ENCODE measurements around the gene SPTLC3. TPM values are rescaled to one million over a fixed set of nuclear protein-coding genes. Genes with fewer than 3 reads are reported as not detected.
A peak's percentile ranks its signal among the peaks of the same experiment; 100 is the strongest.

The SPTLC3 gene
- total RNA-seq, 2 donors from 2014 or later = 5.2 to 24.5 TPM

DNA sequence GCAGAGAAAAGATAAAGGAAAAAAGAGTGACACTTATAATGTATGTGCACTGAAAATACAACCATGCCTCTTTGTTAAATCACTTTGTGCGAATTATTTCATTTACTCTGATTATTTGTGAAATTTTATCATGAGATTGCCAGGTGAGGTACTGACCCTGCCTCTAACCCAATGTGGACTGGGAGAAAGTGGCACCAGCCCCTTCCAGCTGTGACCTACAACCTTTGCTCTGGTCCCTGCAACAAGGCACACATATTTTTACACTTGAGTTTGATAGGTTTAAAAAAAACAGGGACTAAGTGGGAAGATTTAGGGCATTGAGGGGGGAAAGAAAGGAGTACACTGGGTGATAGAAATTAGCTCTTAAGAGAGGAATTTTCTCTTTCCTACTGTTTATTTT lies 132.0 kb downstream of the SPTLC3 start:
- H3K36me3 ChIP-seq = no peaks in the 10 kb centered on the region
- 100% methylated on average over 1 of the region's 1 CpG for WGBS
- H3K4me1 ChIP-seq (replicated peaks) = no peaks in the 10 kb centered on the region
- no peaks in the 10 kb centered on the region for H3K9me3 ChIP-seq
- H3K27ac ChIP-seq = no peak overlapping the region
- TF ChIP-seq POLR2AphosphoS5 (IDR thresholded peaks at IDR 0.05) = no peak
- H3K4me3 ChIP-seq = no peak overlapping the region
- H3K27me3 ChIP-seq (replicated peaks; ENCODE audit: insufficient read depth) = no peaks in the 10 kb centered on the region
- intact Hi-C loops (cut with DNase I) = no loop called here
- DNase-seq (ENCODE audit: low spot score) = no peak

DNA sequence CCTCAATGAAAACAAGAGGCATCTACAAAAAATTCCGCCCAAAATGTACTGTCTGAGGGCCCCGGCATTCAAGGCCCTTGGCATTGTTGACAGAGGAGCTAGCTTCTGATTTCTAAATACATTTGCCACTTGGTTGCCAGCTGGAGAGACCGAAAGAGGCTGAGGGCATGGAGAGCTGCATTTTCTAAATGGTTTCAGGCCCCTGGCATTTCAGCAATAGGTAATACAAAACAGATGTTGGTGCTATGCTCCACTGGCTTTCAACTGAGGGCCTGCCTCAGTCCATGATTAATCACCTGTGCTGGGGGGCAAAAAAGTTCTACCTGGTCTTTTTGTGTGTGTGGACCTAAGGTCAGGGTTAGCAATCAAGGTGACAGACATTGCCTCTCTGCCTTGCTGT lies 132.8 kb downstream of the SPTLC3 start:
- no peak overlapping the region for H3K27ac ChIP-seq
- no peak overlapping the region for H3K4me3 ChIP-seq
- no peak for DNase-seq (ENCODE audit: low spot score)
- no peaks in the 10 kb centered on the region for H3K9me3 ChIP-seq
- no peaks in the 10 kb centered on the region for H3K4me1 ChIP-seq (replicated peaks)
- no peaks in the 10 kb centered on the region for H3K27me3 ChIP-seq (replicated peaks; ENCODE audit: insufficient read depth)
- TF ChIP-seq POLR2A (IDR thresholded peaks at IDR 0.05) (no peak), POLR2AphosphoS5 (IDR thresholded peaks at IDR 0.05) (no peak)
- TF ChIP-seq, protein P1, sequence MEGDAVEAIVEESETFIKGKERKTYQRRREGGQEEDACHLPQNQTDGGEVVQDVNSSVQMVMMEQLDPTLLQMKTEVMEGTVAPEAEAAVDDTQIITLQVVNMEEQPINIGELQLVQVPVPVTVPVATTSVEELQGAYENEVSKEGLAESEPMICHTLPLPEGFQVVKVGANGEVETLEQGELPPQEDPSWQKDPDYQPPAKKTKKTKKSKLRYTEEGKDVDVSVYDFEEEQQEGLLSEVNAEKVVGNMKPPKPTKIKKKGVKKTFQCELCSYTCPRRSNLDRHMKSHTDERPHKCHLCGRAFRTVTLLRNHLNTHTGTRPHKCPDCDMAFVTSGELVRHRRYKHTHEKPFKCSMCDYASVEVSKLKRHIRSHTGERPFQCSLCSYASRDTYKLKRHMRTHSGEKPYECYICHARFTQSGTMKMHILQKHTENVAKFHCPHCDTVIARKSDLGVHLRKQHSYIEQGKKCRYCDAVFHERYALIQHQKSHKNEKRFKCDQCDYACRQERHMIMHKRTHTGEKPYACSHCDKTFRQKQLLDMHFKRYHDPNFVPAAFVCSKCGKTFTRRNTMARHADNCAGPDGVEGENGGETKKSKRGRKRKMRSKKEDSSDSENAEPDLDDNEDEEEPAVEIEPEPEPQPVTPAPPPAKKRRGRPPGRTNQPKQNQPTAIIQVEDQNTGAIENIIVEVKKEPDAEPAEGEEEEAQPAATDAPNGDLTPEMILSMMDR (IDR thresholded peaks at IDR 0.05) = no peak
- intact Hi-C loops (cut with DNase I) = no loop called here
- 91% methylated on average over 3 of the region's 3 CpGs for WGBS
- no peaks in the 10 kb centered on the region for H3K36me3 ChIP-seq

DNA sequence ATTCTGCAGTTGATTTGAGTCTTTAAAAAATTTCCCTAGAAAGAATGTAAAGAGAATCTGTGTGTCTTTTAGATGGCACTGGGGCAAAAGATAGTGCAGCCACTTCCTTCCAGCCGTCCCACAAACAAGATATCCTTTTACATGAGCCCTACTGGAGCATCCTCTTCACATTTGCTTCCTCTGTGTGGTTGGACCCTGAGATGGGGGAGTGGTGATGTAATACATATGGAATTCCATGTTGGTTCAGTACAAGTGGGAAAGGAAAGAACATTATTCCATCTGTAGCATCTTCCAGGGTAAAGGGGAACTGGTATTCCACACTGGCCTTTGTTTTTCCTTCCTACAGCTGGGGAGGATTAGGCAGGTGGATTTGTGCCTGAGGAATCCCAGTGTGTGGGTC lies 133.4 kb downstream of the SPTLC3 start:
- no peaks in the 10 kb centered on the region for H3K27me3 ChIP-seq (replicated peaks; ENCODE audit: insufficient read depth)
- TF ChIP-seq, protein P1 (IDR thresholded peaks at IDR 0.05) = no peak
- no peak for TF ChIP-seq POLR2AphosphoS5 (IDR thresholded peaks at IDR 0.05)
- 81% methylated on average over 1 of the region's 1 CpG for WGBS
- no peaks in the 10 kb centered on the region for H3K36me3 ChIP-seq
- H3K4me3 ChIP-seq = no peak overlapping the region
- H3K27ac ChIP-seq = no peak overlapping the region
- H3K4me1 ChIP-seq (replicated peaks) = no peaks in the 10 kb centered on the region
- intact Hi-C loops (cut with DNase I) = no loop called here
- no peak for DNase-seq (ENCODE audit: low spot score)
- H3K9me3 ChIP-seq = no peaks in the 10 kb centered on the region

DNA sequence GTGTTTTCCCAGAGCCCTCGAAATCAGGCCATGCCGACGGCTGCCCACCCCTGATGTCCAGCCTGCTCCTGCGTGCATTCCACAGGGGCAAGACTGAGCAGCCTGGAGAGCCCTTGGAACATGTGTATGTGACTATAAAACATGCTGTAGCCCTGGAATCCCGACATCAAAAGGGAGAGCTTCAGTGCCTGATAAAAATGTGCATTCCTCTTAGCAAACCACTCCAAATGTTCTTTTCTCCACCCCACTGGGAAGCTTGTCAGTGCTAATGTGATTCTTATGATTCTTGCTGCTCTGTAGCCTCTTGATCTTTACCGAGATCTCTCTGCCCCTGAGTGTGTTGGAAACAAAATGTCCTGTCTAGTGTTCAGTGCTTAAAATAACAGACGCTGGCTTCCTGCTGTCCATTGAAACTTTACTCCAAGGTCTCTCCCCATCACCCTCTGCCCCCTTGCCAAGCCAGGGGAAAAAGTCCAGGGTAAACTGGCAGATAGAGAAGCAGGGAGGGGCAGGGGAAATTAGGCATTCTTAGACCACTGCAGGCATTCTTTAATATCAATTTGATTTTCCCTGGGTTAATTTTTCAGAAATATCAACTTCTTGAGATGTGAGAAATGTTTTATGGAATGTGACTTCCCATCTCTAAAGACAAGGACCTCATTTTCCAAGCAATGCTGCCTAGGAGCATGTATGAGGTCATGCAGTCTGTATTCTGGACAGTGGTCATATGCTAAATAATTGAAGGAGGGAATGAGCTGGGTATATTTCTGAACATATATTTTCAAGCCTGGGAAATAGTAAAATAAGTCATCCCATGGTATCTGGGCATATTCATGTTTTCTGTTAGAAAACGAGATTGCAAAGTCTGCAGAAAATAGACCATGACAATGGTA lies 138.5 kb downstream of the SPTLC3 start:
- no peaks in the 10 kb centered on the region for H3K27me3 ChIP-seq (replicated peaks; ENCODE audit: insufficient read depth)
- no peaks in the 10 kb centered on the region for H3K36me3 ChIP-seq
- H3K4me1 ChIP-seq (replicated peaks) = no peaks in the 10 kb centered on the region
- H3K9me3 ChIP-seq = no peaks in the 10 kb centered on the region
- no peak for DNase-seq (ENCODE audit: low spot score)
- TF ChIP-seq POLR2AphosphoS5 (IDR thresholded peaks at IDR 0.05) = peak; percentile 4
- TF ChIP-seq POLR2A (IDR thresholded peaks at IDR 0.05) = no peak
- no peak overlapping the region for H3K4me3 ChIP-seq
- no peak overlapping the region for H3K27ac ChIP-seq
- intact Hi-C loops (cut with DNase I) = no loop called here
- 15% methylated on average over 8 of the region's 8 CpGs for WGBS

DNA sequence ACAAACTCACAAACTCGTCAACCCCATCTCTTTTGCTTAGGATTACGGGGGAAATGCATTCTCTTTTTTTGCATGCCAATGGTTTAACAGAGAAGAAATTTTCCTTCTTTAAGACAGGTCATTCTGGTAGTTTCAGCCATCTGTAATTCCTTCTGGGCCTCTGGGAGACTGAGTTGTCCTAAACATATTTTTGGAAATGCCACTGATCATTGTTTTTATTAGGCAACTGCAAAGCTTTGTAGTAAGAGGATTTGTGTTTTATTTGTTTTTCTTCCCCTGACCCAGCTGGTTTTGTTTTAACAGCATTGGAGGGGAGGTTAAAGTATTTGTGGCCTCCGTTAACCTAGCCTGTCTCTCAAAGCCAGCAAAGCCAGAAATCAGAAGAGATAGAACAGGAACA lies 139.2 kb downstream of the SPTLC3 start:
- Histone ChIP-seq H3K4me3 (no peak overlapping the region), H3K36me3 (no peaks in the 10 kb centered on the region), H3K27me3 (replicated peaks; ENCODE audit: insufficient read depth) (no peaks in the 10 kb centered on the region), H3K27ac (no peak overlapping the region), H3K9me3 (no peaks in the 10 kb centered on the region), H3K4me1 (replicated peaks) (no peaks in the 10 kb centered on the region)
- WGBS = 34% methylated on average over 3 of the region's 3 CpGs
- intact Hi-C loops (cut with DNase I) = no loop called here
- no peak for TF ChIP-seq POLR2AphosphoS5 (IDR thresholded peaks at IDR 0.05)
- TF ChIP-seq POLR2A (IDR thresholded peaks at IDR 0.05) = no peak
- TF ChIP-seq, protein P1 (IDR thresholded peaks at IDR 0.05) = no peak
- no peak for DNase-seq (ENCODE audit: low spot score)

DNA sequence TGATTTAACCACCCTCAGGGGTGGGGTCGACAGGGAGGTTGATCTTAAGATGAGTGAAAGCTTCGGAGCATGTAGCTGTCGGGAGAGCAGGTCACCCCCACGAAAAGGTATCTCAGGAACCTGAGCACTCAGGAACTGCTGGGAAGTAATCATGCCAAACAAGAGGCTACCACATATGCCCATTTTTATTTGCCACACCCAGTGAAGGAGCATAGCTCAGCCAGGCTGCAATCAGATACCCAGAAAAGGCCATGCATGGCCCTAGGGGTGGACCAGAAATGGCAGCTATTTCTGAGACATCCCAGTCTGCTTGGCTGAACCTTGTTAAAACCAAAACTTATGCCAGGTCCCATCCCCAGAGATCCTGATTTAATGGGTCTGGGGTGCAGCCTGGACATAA lies 139.6 kb downstream of the SPTLC3 start:
- DNase-seq (ENCODE audit: low spot score) = no peak
- TF ChIP-seq POLR2AphosphoS5 (IDR thresholded peaks at IDR 0.05) = no peak
- TF ChIP-seq, protein P1 (IDR thresholded peaks at IDR 0.05) = no peak
- TF ChIP-seq POLR2A (IDR thresholded peaks at IDR 0.05) = no peak
- H3K27me3 ChIP-seq (replicated peaks; ENCODE audit: insufficient read depth) = no peaks in the 10 kb centered on the region
- no peaks in the 10 kb centered on the region for H3K4me1 ChIP-seq (replicated peaks)
- no peak overlapping the region for H3K27ac ChIP-seq
- no peaks in the 10 kb centered on the region for H3K9me3 ChIP-seq
- intact Hi-C loops (cut with DNase I) = no loop called here
- no peak overlapping the region for H3K4me3 ChIP-seq
- H3K36me3 ChIP-seq = no peaks in the 10 kb centered on the region
- 55% methylated on average over 4 of the region's 4 CpGs for WGBS

Measured in prostate gland (tissue), 2 donors.